SK-N-MC (cell line): ENCODE measurements around the gene DCST1.

Source experiments
- DNase-seq: peaks from one replicate; pipeline ENCODE4 v3.0.0-alpha.2; 2011; ENCODE audit warnings: low read depth, low spot score
- H3K27ac ChIP-seq: fragments of 200-600 bp; sonication (generic); 2 replicates; pipeline ENCODE4 v1.5.1; 2016; ENCODE audit warnings: mixed run types
- H3K36me3 ChIP-seq: fragments of 200-600 bp; sonication (generic); 2 replicates; pipeline ENCODE4 v1.6.1; 2017; ENCODE audit warnings: antibody characterized with exemption, low read length, mixed read lengths; ENCODE audit not compliant: insufficient read depth
- H3K4me3 ChIP-seq: fragments of 200-600 bp; sonication (generic); 2 replicates; pipeline ENCODE4 v1.5.1; 2016
- H3K9ac ChIP-seq: fragments of 200-600 bp; sonication (generic); 2 replicates; pipeline ENCODE4 v1.8.0; 2017; ENCODE audit warnings: mixed run types, mixed read lengths; ENCODE audit not compliant: insufficient read length
- H3K9me3 ChIP-seq: fragments of 200-600 bp; sonication (generic); 2 replicates; pipeline ENCODE4 v1.6.1; 2017; ENCODE audit warnings: low read depth, mild to moderate bottlenecking, antibody characterized with exemption, low read length, moderate library complexity, mixed read lengths
- EZH2 ChIP-seq: fragments of 200-600 bp; sonication (generic); IDR thresholded peaks from one replicate; pipeline ENCODE4 v1.6.1; 2017; ENCODE audit warnings: antibody characterized with exemption
- FOXP2 ChIP-seq: optimal IDR thresholded peaks from 2 replicates; pipeline ENCODE3; 2011; ENCODE audit warnings: mild to moderate bottlenecking, moderate library complexity; ENCODE audit not compliant: insufficient read depth; ENCODE audit errors: extremely low read length, control extremely low read depth
- POLR2AphosphoS5 ChIP-seq: IDR thresholded peaks from 2 replicates; pipeline ENCODE4 v1.6.1; 2012; ENCODE audit warnings: mild to moderate bottlenecking, low read depth, low read length, borderline replicate concordance

Gene DCST1

DNA sequence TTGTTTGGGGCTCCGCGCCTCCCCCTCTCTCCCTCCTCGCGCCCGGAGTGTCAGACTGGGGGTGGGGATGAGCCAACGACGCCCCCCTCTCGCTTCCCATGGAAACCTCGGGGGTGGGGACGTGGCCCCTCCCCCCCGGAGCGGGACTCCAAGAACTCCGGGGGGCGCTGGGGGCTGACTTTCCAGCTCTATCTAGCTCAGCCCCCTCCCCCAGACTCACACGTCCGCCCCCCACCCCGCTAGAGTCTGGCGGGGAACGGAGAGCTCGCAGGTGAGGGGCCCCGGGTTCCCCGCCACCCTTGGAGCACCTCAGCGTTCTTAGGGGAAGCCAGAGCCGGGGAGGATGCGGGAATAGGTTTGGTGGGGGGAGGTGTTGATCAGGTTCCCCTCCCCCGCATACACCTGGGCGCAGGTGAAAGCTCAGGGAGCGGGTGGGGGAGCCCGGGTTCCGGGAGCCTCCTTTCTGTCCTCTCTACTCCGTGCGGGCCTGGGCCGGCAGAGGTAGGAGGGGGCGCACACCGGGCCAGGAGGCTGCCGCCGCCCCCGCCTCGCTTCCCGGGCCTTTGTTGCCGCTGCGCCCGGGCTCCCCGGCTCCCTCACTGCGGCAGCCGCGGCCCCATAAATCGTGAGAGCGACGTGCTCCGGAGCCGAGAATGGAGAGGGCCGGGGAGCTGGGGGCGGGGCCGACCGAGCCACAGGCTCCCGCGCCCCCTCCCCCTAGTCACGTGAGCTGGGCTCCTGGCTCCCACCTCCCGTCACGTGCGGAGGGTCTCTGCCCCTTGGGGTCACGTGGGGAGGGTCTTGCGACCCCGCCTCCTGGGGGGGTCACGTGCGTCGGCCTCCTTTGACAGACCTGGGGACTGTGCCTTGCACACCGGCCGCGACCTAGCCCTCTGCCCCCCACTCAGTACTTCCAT lies 46.9 kb downstream of the DCST1 start:
- Histone ChIP-seq H3K9me3 (no peaks in the 10 kb centered on the region), H3K36me3 (no peaks in the 10 kb centered on the region), H3K27ac (peak overlapping the region; percentile 57), H3K4me3 (peak overlapping the region; percentile 93), H3K9ac (peak overlapping the region; percentile 69)
- TF ChIP-seq EZH2 (no peak), POLR2AphosphoS5 (peak; percentile 55; the same call in 1 of the 2 replicates), FOXP2 (peak; percentile 58)
- DNase-seq = no peak

GRCh38 chr1:155081472-155082300 lies 48.1 kb downstream of the DCST1 start:
- no peaks in the 10 kb centered on the region for H3K36me3 ChIP-seq
- peak overlapping the region; percentile 93 for H3K4me3 ChIP-seq
- H3K27ac ChIP-seq = peak overlapping the region; percentile 12
- TF ChIP-seq POLR2AphosphoS5 (no peak), FOXP2 (no peak), EZH2 (no peak)
- no peaks in the 10 kb centered on the region for H3K9me3 ChIP-seq
- DNase-seq = no peak
- no peak overlapping the region for H3K9ac ChIP-seq

- Histone ChIP-seq H3K4me3 (no peak overlapping the region), H3K36me3 (no peaks in the 10 kb centered on the region), H3K9me3 (no peaks in the 10 kb centered on the region), H3K9ac (no peak overlapping the region), H3K27ac (no peak overlapping the region)
- no peak for DNase-seq
- TF ChIP-seq POLR2AphosphoS5 = no peak
- no peak for TF ChIP-seq FOXP2
- no peak for TF ChIP-seq EZH2
Observed at GRCh38 chr1:155082301-155083051, 48.9 kb downstream of the DCST1 start.

GRCh38 chr1:155083052-155083541 lies 49.5 kb downstream of the DCST1 start:
- Histone ChIP-seq H3K27ac (no peak overlapping the region), H3K36me3 (no peaks in the 10 kb centered on the region), H3K4me3 (no peak overlapping the region), H3K9ac (no peak overlapping the region), H3K9me3 (no peaks in the 10 kb centered on the region)
- TF ChIP-seq EZH2 (no peak), FOXP2 (no peak), POLR2AphosphoS5 (no peak)
- no peak for DNase-seq

DNA sequence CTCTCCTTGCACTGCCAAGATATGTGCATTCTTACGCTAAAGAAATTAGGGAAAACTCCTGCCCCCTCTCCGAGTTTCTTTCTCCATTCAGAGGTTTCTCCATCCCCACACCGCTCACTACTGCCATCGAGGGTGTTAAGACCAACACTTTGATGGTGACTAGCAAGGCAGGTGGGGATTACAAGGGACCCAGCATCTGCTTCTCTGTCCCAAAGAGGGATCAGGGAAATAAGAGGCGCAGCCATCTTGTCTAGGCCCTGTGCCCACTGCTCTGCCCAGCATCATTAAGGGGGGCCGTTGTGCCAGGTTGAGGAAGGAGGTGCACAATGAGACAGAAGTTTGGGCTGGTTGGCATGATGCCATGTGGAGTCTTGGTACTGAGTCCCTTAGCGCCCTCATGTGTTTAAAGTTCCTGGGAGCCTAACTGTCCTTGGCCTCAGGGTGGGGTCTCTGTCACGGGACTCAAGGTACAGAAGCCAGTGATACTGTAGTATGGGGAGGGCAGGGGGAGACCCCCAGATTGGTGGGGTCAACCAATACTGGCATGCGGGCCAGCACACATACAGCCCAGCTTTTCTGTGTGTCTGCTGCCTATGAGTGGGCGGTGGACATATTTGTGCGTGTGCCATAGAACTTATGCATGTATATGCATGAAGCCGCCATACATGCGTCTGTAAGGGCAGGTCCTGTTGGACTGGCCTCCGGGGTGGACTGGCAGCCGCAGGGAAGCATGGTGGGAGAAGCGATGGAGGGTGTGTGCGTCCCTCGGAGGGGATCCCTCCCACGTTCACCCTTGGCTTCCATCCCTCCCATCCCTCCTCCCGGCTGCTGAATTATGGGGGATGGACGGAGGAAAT lies 50.5 kb downstream of the DCST1 start:
- no peak overlapping the region for H3K9ac ChIP-seq
- peak overlapping the region; percentile 93 for H3K4me3 ChIP-seq
- H3K27ac ChIP-seq = no peak overlapping the region
- DNase-seq = no peak
- TF ChIP-seq FOXP2 (no peak), POLR2AphosphoS5 (no peak), EZH2 (no peak)
- H3K36me3 ChIP-seq = no peaks in the 10 kb centered on the region
- no peaks in the 10 kb centered on the region for H3K9me3 ChIP-seq

DNA sequence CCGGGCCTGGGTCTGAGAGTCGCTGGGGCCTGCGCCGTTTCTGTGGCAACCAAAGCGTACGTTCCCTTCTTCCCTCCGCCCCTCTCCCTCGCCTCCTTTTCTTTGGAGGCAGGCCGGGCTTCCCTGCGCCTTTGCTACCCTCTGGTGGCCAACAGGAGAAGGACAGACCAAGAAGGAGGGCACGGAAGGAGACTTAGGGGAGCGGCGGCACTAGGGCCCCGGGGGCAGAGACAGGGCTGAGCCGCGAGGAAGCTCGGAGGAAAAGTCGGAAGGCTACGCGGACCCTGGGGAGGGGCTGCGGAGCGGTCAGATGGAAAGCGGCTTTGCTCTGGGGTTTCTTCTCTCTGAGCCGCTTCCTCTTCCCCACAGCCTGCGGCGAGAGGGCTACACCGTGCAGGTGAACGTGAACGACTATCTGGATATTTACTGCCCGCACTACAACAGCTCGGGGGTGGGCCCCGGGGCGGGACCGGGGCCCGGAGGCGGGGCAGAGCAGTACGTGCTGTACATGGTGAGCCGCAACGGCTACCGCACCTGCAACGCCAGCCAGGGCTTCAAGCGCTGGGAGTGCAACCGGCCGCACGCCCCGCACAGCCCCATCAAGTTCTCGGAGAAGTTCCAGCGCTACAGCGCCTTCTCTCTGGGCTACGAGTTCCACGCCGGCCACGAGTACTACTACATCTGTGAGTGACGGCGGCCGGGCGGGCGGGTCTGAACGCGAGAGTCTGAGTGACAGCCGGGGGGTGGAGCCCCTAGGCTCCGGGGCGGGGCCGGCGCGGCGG lies 51.3 kb downstream of the DCST1 start:
- no peak overlapping the region for H3K27ac ChIP-seq
- TF ChIP-seq FOXP2 (no peak), POLR2AphosphoS5 (peak; percentile 42), EZH2 (no peak)

DNA sequence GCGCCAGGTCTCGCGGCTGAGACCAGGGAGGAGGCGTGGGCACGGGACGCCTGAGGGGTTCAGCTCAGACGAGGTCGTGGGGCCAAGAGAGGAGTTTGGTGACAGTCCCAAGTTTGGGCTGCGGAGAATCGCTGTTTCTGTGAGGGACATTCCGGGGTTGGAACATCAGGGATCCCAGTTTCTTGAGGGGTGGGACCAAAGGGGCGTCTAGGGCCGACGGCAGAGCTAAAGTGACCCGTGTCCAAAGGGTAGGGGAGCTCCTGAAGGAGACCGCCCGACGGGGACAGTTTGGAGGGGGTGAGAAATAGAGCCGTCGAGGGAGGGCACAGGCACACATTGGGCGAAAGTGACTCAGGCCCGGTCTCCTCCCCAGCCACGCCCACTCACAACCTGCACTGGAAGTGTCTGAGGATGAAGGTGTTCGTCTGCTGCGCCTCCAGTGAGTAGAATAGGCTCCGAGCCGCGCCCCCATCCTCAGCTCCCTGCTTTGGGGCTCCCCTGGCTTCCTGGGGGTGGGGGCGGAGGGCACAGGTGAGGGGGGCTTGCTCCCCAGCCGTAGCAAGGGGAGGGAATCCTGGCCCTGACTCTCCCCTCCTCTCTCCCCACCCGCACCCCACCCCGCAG lies 52.0 kb downstream of the DCST1 start:
- H3K27ac ChIP-seq = 0 out of 2 replicates have a peak overlapping the region, but pooled peaks have one; percentile 42
- H3K36me3 ChIP-seq = no peaks in the 10 kb centered on the region
- no peak for DNase-seq
- H3K9ac ChIP-seq = peak overlapping the region; percentile 45
- peak overlapping the region; percentile 93 for H3K4me3 ChIP-seq
- no peaks in the 10 kb centered on the region for H3K9me3 ChIP-seq
- TF ChIP-seq FOXP2 (no peak), POLR2AphosphoS5 (no peak; the same call in 1 of the 2 replicates), EZH2 (no peak)

More for the DNA sequence above, 51.3 kb downstream of the DCST1 start:
- peak; percentile 88 for DNase-seq
- Histone ChIP-seq H3K4me3 (peak overlapping the region; percentile 93), H3K9me3 (no peaks in the 10 kb centered on the region), H3K36me3 (no peaks in the 10 kb centered on the region), H3K9ac (peak overlapping the region; percentile 24)
